ENCODE measurements around the gene BMP2. TPM values are rescaled to one million over a fixed set of nuclear protein-coding genes. Genes with fewer than 3 reads are reported as not detected.

Gene BMP2
- total RNA-seq, result 1 to 10 TPM; 1.7 to 3.8 TPM
- 1.8 TPM for polyA plus RNA-seq (ENCODE audit: insufficient read depth, low read depth, low replicate concordance)
- long read RNA-seq, donor 1, transcript BMP2-201 (3 exons, 3,601 nt), result major isoform, 8 of 8 reads
- long read RNA-seq, donor 1, partial matches to known transcripts, result 0 of 8 reads
- long read RNA-seq, donor 1, other reads (novel, unspliced or antisense), result 0 of 8 reads
- long read RNA-seq, donor 2, partial matches to known transcripts, result 0 of 1 reads
- long read RNA-seq, donor 2, other reads (novel, unspliced or antisense), result 0 of 1 reads

DNA sequence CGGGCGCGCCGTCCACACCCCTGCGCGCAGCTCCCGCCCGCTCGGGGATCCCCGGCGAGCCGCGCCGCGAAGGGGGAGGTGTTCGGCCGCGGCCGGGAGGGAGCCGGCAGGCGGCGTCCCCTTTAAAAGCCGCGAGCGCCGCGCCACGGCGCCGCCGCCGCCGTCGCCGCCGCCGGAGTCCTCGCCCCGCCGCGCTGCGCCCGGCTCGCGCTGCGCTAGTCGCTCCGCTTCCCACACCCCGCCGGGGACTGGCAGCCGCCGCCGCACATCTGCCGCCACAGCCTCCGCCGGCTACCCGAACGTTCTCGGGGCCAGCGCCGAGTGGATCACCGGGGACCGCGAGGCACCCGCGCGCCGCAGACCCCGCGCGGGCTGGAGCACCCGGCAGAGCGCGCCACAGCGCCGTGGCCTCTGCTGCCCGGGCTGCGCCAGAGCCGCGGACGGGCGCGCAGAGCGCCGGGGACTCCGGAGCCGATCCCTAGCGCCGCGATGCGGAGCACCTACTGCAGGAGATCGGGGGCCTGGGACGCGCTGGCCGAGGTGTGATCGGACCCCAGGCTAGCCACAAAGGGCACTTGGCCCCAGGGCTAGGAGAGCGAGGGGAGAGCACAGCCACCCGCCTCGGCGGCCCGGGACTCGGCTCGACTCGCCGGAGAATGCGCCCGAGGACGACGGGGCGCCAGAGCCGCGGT is at the start of gene BMP2:
TSS of gene BMP2 (plus strand) at position 151 of the 692 bp plus-strand sequence. CDS start 2,441 bp downstream, outside the sequence.
- H3K36me3 ChIP-seq (ENCODE audit: low read depth, missing control alignments), result no peaks in the 10 kb centered on the region
- WGBS, 2 donors, result 1% methylated on average over 71 of the region's 112 CpGs; no CpG with 5 or more reads in 1 of the 2 donors
- intact Hi-C loops (cut with DNase I; ENCODE audit: low total_unique reads), result no loop called here

DNA sequence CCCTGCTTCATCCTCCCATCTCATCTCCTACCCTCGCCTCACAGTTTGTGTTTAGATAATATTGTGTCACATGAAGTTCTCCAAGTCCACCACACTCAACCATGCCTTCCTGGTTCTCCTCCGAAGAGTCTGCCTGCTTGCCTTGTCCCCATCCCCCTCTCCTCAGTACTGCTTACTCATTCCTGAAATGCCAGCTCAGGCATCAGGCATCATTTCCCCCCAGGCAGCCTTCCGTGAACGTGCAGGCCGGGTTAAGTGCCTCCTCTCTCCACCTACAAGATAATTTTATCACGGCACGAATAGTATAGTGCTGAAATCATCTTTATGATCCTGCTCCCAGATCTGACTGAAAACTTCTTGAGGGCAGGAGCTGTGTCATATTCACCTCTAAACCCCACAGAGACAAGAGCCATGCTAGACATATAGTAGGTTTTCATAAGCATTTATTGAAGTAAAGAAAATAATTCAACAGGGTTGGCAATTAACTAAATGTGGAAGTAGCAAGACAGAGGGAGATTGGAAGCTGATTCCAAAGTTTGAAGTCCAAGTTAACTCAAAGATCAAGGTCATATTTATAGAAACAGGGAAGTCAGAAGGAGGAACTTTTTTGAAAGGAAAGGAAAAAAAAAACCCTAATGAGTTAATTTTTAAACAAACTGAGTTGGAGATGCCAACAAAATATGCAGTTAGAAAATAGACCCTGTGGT is 48.7 kb upstream of the BMP2 start:
- 85 to 86% methylated on average over 7 of the region's 7 CpGs for WGBS, 2 donors
- TF ChIP-seq POLR2A (IDR thresholded peaks at IDR 0.05) (no peak), CTCF (IDR thresholded peaks at IDR 0.05) (no peak)

More for the DNA sequence above, at the start of gene BMP2:
- H3K27me3 ChIP-seq, result no peaks in the 10 kb centered on the region
- peak within 1 kb of the TSS; percentile 40 to 45 for H3K27ac ChIP-seq
- TF ChIP-seq POLR2A (IDR thresholded peaks at IDR 0.05) (no peak), CTCF (IDR thresholded peaks at IDR 0.05) (no peak)
- peaks cover 6% of the 10 kb centered on the region for H3K4me1 ChIP-seq
- H3K9me3 ChIP-seq, result no peaks in the 10 kb centered on the region
- DNase-seq, result peak; percentile 37
- peak within 1 kb of the TSS; percentile 65 to 69 for H3K4me3 ChIP-seq

GRCh38 chr20:6719369-6719721 is 48.1 kb upstream of the BMP2 start:
- H3K9me3 ChIP-seq, result no peaks in the 10 kb centered on the region
- H3K4me1 ChIP-seq, result no peaks in the 10 kb centered on the region
- TF ChIP-seq POLR2A (IDR thresholded peaks at IDR 0.05), result no peak
- TF ChIP-seq CTCF (IDR thresholded peaks at IDR 0.05), result no peak
- no peak overlapping the region for H3K27ac ChIP-seq
- no peak for DNase-seq
- H3K36me3 ChIP-seq (ENCODE audit: low read depth, missing control alignments), result no peaks in the 10 kb centered on the region
- 60 to 95% methylated on average over 4 of the region's 4 CpGs for WGBS, 2 donors
- intact Hi-C loops (cut with DNase I; ENCODE audit: low total_unique reads), result no loop called here
- no peaks in the 10 kb centered on the region for H3K27me3 ChIP-seq
- no peak overlapping the region for H3K4me3 ChIP-seq

More for the DNA sequence above, 48.7 kb upstream of the BMP2 start:
- Histone ChIP-seq H3K4me1 (no peaks in the 10 kb centered on the region), H3K27me3 (no peaks in the 10 kb centered on the region), H3K9me3 (no peaks in the 10 kb centered on the region), H3K27ac (no peak overlapping the region), H3K4me3 (no peak overlapping the region), H3K36me3 (ENCODE audit: low read depth, missing control alignments) (no peaks in the 10 kb centered on the region)
- no peak for DNase-seq
- intact Hi-C loops (cut with DNase I; ENCODE audit: low total_unique reads), result no loop called here

GRCh38 chr20:6726761-6727160 is 40.7 kb upstream of the BMP2 start:
- H3K9me3 ChIP-seq, result no peaks in the 10 kb centered on the region
- H3K36me3 ChIP-seq (ENCODE audit: low read depth, missing control alignments), result no peaks in the 10 kb centered on the region
- no peak for TF ChIP-seq CTCF (IDR thresholded peaks at IDR 0.05)
- TF ChIP-seq POLR2A (IDR thresholded peaks at IDR 0.05), result no peak
- 79 to 82% methylated on average over 1 of the region's 1 CpG for WGBS, 2 donors
- intact Hi-C loops (cut with DNase I; ENCODE audit: low total_unique reads), result no loop called here
- H3K27ac ChIP-seq, result no peak overlapping the region
- H3K27me3 ChIP-seq, result no peaks in the 10 kb centered on the region
- DNase-seq, result no peak
- H3K4me3 ChIP-seq, result no peak overlapping the region
- H3K4me1 ChIP-seq, result no peaks in the 10 kb centered on the region

All from testis (tissue), 5 donors.